ENCODE results near the gene DRGX.

DNA sequence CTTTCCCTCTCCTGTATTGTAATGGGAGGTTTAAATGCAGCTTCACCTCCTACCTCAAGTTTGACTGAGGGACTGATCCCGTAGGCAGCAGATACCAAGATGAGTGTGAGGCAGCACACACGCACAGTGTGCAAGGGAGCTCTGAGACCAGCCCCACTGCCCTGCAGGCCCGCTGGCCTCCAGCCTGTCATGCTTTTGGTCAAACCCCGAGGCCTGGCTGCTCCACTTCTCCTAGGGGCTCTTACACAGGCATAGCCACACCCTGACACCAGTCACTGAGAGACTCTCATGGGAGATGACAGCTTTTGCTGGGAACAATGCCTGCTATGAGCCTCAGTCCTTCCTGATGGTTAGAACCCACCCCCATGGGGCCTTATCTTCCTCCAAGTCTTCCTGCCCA lies 27.6 kb downstream of the DRGX start:
- TF ChIP-seq CTCF (IDR thresholded peaks at IDR 0.05; ENCODE audit: poor library complexity) (no peak), EZH2phosphoT487 (IDR thresholded peaks at IDR 0.05; ENCODE audit: low read depth, severe bottlenecking, unreplicated experiment) (no peak)
